HG03095 (cell line): ENCODE results near the gene ID2.

Source experiments
- ATAC-seq: cut with Tn5 transposase; IDR thresholded peaks from one replicate; pipeline ENCODE4 v1.9.1; 2021; ENCODE audit warnings: moderate library complexity; ENCODE audit not compliant: unreplicated experiment

Gene ID2

GRCh38 chr2:8681786-8682692, at the start of gene ID2:
ID2 (plus strand) TSS chr2:8682056; CDS start chr2:8682166, 110 bp downstream.
- ATAC-seq, result peak; percentile 62

- no peak for ATAC-seq
These were observed 49.1 kb upstream of the ID2 start for GRCh38 chr2:8632755-8633154.

- no peak for ATAC-seq
These were observed 48.6 kb upstream of the ID2 start for GRCh38 chr2:8633186-8633734.

GRCh38 chr2:8633735-8634313, 48.0 kb upstream of the ID2 start:
- ATAC-seq, result no peak

- ATAC-seq, result no peak
These were observed 47.2 kb upstream of the ID2 start for GRCh38 chr2:8634466-8635172.

GRCh38 chr2:8636041-8636491, 45.8 kb upstream of the ID2 start:
- no peak for ATAC-seq

- ATAC-seq, result no peak
These were observed 44.9 kb upstream of the ID2 start for GRCh38 chr2:8636721-8637636.

GRCh38 chr2:8638327-8638726, 43.5 kb upstream of the ID2 start:
- no peak for ATAC-seq

GRCh38 chr2:8639122-8639635, 42.7 kb upstream of the ID2 start:
- ATAC-seq, result no peak

GRCh38 chr2:8640498-8640897, 41.4 kb upstream of the ID2 start:
- ATAC-seq, result no peak

- ATAC-seq, result no peak
These were observed 40.4 kb upstream of the ID2 start for GRCh38 chr2:8641301-8641965.

- no peak for ATAC-seq
These were observed 39.3 kb upstream of the ID2 start for GRCh38 chr2:8642366-8643068.

- no peak for ATAC-seq
These were observed 38.4 kb upstream of the ID2 start for GRCh38 chr2:8643250-8643995.

- ATAC-seq, result no peak
These were observed 37.9 kb upstream of the ID2 start for GRCh38 chr2:8643996-8644356.

- ATAC-seq, result no peak
These were observed 37.2 kb upstream of the ID2 start for GRCh38 chr2:8644605-8645175.

GRCh38 chr2:8645176-8645831, 36.6 kb upstream of the ID2 start:
- ATAC-seq, result no peak

GRCh38 chr2:8646731-8647461, 35.0 kb upstream of the ID2 start:
- ATAC-seq, result no peak
